Stimulated activated CD8-positive, alpha-beta memory T cell treated with anti-CD3 and anti-CD28 coated beads, Interleukin-12 subunit alpha, Interleukin-12 subunit beta, amount 100 ng/mL, for 24 hours (primary cell): ENCODE measurements around the gene CD38.
"Not testable (repeated sequence)": the region's sequence is repeated elsewhere in the genome, so short reads cannot be mapped to it uniquely, and the experiment has no call there.

Source experiments
- DNase-seq: peaks from one replicate; pipeline ENCODE4 v3.0.0-alpha.2; 2020; ENCODE audit errors: extremely low read depth

CD38 gene

DNA sequence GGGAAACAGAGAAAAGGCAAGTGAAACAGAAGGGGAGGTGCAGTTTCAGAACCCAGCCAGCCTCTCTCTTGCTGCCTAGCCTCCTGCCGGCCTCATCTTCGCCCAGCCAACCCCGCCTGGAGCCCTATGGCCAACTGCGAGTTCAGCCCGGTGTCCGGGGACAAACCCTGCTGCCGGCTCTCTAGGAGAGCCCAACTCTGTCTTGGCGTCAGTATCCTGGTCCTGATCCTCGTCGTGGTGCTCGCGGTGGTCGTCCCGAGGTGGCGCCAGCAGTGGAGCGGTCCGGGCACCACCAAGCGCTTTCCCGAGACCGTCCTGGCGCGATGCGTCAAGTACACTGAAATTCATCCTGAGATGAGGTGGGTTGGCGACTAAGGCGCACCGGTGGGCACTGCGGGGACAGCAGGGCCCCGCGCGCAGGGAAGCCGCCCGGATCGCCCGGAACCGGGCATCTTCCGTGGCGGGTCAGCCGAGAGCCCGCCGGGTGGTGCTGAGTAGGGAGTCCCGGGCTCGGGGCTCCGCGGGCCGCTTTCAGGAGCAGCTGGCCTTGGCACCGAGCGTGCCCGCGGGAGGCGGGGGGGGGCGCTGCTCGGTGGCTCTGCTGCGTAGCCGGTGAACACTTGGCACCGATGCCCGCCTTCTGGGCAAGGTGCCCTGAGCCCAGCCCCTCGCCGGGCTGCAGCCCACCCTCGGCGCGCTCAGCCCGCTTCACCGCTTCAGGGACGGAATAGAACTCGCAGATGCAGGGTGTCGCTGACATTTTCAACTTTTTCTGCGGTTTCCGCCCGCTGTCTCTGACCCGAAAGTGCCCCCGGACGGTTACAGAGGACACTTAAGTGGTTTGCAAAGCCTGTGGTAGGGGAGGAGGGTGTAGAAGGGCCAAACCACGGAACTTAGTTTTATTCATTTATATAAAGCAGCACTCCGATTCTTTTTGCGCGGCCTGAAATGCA, at the start of gene CD38:
CD38 (plus strand) TSS at position 40 of the 953 bp plus-strand sequence; CDS start at position 127, 87 bp downstream.
- no peak for DNase-seq

DNA sequence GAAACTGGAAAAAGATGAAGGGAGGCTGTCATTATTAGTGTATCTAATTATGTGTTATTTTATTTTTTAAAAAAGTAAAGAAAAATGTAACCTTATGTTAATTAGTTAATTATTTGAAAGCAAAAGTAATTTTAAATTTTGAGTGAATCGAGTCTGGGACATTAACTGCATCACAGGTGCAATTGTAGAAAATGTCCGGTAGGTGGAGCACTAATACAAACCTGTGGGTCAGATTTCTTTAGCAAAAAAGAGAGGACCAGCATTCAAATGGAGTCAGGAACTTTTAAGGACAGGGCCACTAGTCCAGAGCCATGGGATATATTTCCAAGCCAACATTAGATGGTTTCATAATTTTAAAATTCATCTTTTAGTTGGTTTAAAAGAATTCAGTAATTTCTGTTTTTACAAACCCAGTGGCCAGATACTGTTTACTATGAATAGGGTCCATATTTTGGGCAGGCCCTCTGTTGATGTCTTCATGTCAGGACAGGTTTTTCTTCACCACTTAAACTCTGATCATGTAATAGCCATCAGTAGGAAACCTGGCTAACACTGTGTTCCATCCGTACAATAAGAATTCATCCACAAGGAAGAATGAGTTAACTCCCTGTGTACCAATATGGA, 48.1 kb upstream of the CD38 start:
- no peak for DNase-seq

DNA sequence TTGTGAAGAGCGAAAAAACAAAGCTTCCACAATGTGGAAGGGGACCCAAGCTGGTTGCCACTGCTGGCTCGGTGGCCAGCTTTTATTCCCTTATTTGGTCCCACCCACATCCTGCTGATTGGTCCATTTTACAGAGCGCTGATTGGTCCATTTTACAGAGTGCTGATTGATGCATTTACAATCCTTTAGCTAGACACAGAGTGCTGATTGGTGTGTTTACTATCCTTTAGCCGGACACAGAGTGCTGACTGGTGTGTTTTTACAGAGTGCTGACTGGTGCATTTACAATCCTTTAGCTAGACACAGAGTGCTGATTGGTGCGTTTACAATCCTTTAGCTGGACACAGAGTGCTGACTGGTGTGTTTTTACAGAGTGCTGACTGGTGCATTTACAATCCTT, 45.1 kb upstream of the CD38 start:
- not testable (repeated sequence) for DNase-seq

DNA sequence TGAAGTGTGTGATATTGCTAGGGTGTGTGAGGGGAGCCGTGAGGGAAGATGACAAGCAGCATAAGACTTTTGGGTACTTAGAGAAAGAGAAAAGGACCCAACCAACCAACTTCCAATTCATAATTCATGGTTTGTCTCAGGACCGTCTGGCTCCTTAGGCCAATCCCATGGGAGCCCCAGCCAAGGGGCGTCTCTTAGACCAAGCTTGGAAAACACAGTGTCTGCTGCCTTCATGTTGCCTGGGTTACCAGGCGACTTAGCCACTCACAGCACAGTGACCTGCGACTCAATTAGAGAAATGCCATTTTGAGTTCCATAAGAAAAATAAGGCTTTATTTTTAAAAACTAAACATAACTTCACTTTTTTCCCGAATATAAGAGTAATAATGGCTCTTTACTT, 42.6 kb upstream of the CD38 start:
- DNase-seq = no peak

DNA sequence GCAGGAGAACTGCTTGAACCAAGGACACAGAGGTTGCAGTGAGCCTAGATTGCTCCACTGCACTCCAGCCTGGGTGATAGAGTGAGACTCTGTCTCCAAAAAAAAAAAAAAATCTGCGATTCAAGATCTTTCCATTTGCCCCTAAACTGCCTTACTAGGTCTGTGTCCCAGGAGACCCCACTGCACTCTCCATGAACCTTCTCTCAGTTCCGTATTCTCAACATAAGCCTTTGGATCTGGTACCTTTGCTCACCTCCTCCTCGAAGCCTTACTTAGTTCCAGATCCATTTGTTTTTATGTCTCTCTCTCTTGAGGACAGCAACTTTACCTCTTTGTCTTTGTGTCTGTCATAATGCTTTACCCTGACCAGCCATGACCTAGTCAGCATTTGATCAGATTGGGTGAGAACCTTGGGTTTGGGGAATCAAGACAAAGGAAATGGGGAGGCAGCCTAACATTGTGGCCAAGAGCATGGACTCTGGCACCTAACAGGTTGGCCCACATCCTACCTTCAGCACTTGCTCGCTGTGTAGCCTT, 41.5 kb upstream of the CD38 start:
- DNase-seq = no peak

DNA sequence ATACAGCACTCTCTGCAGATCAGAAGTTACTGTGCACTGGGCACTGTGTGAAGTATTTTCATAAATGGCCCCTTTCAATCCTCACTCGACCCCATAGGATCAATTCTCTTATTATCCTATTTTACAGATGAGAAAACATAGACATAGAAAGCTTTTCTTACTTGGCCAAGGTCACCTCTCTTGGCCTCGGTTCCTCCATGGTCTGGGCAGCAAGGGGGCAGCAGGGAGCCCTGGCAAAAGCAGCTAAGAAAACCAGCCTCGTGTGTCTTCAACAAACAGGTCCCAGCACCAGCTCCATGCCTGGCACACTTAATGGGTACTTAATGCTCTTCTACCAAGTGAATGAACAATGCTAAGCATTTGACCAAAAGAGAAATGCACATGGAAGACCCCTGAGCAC, 40.9 kb upstream of the CD38 start:
- DNase-seq = no peak

DNA sequence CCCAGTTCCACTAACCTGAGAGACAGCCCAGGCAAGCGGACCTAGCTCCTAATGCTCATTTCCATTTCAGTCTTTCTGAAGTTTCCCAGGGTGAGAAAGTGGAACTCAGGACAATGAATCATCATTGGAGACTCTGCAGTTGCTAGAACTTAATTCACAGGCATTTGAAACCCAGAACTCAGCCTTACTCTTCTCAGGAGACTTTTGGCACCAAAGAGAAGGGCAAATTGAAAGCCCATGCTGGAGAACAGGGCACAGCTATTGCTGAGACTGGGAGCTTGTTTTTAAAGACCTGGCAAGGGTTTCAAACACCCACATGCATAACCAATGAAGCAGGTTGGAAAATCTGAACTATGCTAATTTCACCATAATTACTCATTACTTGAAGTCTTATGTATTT, 39.3 kb upstream of the CD38 start:
- DNase-seq = no peak

DNA sequence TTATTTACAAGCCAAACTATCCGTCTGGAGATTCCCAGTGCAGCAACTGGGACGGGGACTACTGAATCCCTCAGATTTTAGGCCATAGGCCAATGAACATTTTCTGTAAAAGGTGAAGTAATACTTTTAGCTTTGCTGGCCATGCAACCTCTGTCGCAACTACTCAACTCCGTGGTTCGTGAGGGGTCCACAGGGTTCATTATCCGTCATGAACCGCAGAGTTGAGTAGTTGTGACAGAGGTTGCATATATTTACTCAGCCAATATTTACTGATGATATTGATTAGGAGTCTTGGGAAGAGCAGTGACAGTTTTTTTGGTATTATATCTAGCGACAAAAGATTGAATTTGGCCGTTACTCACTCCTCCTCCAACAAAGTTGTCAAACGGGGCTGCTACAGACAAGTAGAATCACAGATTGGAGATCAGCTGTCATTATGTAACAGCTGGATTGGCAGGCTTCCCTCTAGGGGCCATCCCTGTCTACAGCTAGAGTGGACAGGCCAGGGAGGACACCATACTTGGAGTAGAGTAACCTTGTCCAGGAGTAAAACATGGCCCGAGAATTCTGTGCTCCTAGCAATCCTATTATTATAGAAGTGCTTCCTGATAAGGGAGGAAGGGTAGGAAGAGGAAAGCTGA, 37.2 kb upstream of the CD38 start:
- DNase-seq = no peak

DNA sequence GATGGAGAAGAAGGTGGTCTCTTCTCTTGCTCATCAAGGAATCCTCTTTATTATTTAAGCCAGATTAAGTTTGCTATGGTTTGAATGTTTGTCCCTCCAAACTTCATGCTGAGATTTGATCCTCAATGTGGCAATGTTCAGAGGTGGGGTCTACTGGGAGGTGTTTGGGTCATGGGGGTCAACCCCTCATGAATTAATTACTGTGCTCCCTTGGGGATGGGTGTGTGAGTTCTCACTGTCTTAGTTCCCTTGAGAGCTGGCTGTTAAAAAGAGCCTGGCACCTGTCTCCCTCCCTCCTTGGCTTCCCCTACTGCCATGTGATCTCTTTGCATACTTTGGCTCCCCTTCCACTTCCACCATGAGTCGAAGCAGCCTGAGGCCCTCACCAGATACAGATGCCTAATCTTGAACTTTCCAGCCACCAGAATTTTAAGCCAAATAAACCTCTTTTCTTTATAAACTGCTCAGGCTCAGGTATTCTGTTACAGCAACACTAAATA, 36.0 kb upstream of the CD38 start:
- no peak for DNase-seq

DNA sequence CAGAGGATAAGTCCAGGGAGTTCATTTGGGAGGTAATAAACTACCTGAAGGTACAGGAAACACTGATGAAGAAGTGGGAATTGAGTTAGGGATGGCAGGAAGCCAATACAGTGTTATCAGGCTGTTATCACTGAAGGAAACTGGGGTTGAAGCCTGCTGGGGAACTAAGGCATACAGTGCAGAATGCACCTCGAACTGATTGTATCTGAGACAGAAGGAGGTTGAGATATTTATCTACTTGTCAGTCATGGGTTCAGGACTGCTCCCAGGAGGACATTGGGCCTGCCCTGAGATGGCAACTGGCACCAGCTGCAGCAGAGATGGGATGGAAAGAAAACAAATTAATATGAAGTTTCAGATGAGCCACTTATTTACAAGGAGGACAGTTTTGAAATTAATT, 35.5 kb upstream of the CD38 start:
- no peak for DNase-seq

DNA sequence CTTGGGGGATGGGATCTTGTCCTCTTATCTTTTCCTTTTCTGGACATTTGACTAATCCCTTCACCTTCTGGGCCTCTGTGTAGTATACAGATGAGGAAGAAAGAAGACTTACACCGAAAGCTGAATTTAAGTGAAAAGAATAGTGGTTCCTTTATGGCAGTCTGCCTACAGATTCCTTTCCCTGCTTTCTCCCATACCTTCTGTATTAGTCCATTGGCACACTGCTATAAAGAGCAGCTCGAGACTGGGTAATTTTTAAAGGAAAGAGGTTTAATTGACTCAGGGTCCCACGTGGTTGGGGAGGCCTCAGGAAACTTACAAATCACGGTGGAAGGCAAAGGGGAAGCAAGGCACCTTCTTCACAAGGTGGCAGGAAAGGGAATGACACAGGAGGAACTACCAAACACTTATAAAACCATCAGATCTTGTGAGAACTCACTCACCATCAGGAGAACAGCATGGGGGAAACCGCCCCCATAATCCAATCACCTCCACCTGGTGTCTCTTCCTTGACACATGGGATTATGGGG, 34.0 kb upstream of the CD38 start:
- no peak for DNase-seq

DNA sequence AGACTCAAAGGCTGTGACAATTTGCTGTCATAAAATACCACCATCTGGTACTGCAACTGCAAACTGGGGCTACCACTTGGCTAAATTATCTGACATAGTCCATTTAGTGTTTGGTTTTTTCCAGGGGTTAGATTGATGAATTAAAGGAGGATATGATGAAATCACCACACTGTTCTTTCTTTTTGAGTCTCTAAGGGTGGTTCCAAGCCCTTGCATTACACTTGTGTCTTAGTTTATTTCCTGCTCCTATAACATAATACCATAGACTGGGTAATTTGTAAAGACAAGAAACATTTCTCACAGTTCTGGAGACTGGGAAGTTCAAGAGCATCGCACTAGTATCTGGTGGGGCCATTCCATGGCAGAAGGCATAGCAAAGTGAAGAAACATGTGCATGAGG, 32.0 kb upstream of the CD38 start:
- DNase-seq = no peak

DNA sequence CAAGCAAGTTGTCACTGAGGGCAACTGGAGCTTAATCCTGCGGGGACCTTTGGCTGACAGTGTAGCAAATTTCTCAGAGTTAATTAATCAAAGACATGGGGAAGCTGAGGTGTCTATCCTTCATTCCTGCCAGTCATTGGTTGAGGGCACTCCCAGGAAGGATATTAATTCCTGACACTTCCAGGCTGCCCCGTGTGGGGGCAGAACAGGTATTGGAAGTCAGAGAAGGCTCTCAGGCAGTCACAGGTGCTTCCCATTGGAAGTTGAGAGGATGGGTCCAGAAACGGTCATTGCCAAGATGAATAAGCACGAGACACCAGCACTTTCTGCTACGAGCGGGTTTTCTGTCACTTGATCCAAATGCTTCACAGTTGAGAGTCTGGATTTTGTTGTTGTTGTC, 29.1 kb upstream of the CD38 start:
- DNase-seq = no peak

DNA sequence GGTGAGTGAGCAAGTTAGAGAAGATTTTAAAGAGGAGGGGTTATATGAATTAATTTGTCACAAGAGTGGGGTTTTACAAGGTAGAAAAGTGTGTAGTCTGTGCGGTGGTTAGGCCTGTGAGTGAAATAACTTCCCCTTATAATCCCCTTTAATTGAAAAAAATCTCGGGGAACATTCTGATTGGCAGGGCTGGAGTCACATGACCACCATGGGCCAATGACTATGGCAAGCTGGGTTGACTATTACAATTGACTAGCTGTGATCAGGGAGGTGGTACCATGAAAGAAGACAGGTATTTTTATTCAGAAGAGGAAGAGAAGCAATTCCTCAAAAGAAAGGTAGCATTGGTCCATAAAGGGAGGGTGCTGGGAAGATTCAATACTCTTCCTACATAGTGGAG, 27.0 kb upstream of the CD38 start:
- DNase-seq = no peak

DNA sequence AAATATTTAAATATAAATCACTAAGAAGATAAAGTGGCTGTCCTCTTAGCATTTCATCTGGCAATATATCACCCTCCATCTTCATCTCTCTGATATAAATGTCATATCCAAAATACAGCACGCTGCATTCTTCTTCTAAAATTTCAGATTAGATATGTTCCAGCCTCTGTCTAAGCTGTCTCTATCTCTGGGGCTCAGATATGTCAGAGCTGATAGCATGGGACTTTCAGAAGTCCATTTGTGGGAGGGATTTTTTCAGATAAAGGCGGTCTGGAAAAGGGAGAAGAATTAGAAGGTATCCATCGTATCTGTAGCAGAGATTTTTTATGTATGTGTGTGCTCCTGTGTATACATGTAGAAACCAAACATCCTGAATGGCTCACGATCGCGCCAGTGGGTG, 25.0 kb upstream of the CD38 start:
- no peak for DNase-seq

DNA sequence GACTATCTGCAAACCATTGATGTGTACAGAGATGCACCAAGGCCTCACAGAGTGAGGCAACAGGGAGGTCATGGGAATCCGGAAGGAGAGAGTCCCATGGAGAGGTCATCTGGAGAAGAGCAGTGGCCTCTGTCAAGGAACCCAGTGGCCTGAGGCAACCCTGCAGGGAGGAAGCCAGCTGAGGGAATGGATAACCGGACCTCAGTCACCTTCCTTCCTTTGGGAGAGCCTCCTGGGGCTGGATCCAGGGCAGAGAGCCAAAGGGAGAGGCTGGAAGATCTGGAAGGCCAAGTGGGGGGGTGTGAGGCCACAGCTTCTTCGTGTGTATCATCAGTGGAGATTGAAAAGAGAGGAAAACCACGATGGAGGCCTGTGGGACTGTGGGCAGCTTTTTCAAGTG, 24.3 kb upstream of the CD38 start:
- no peak for DNase-seq

DNA sequence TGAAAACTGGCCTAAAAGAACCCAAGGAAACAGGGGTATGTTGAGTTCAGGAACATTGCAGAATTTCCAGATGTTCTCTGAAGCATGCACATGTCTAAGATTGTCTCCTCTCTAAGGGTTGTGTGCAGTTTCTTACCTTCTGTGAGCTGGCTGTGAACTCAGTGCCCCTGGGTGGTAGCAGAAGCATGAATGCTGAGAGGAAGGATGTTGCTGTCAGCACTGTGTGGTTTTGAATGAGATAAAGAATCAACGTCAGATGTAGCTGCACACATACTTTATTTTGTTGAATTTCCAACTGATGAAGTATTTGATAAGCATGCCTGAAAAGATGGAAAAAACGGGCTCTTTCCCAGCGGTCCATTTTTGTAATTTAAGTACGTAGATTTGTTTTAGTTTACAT, 23.8 kb upstream of the CD38 start:
- DNase-seq = no peak

DNA sequence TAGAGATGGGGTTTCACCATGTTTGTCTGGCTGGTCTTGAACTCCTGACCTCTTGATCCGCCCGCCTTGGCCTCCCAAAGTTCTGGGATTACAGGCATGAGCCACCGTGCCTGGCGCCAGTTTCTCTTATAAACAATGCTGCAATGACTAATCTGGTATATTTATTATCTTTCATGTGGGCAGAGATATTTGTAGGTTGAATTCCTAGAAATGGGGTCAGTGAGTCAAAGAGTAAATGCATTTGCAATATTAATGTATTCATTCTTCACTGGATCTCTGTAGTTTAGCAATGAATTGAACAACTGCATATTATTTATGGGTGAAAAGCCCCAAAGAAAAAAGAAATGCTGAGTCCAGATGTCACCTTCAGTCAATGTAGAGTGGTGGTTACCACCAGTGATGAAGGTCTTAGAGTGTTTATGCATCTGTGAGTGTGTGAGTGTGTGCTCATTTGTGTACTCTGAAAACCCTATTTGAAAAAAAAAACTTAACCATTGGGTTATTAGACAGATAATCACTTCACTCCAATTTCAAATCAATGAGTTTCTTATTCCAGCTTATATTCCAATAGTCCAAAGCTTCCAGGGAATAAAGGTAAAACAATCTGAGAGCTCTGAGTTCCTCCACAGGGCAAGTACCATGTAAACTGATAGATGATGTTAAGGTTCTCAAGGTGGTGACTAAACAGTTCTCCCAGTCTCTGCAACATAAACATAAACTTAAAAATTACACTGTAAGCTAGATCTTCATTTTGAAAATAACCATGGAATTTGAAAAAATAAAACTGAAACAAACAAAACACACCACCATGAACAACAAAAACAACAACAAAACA, 22.6 kb upstream of the CD38 start:
- no peak for DNase-seq

DNA sequence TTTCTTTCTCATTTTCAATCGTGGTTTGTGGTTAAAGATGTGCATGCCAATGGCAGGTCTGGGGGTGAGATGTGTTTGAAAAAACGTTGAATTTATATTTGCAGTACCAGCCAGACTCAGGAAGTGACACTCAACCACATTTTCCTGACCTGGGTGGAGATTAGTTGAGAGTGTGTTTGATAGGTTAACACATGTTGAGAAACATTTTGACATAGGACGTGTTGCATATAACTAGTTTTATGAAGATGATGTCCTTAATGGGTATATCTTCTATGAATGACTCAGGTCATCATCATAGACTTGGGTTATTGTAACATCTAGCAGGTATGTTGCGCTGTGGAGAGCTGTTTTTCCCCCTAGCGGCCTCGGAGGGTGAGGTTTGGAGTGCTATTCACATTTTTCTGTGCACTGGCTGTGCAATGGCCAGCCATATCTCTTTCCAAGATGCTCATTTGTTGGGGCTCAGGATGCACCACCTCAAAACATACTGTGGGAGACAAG, 21.7 kb upstream of the CD38 start:
- DNase-seq = no peak

DNA sequence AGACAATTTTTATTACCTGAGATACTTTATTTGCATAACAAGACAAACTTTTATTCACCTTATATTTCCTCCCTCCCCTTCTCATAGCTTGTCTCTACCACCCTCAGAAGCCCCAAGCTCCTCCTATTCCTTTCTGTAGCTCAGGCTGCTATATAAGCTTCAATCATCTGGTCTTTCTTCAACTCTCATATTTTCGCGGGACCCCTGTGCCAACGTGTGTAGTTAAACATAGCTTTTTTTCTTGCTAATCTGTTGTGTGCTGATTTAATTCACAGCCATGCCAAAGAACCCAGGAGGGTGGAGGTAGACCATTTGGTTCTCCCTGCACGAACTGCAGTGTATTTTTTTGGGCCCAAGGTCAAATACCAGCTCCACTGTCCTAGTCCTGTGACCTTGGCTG, 21.1 kb upstream of the CD38 start:
- no peak for DNase-seq

DNA sequence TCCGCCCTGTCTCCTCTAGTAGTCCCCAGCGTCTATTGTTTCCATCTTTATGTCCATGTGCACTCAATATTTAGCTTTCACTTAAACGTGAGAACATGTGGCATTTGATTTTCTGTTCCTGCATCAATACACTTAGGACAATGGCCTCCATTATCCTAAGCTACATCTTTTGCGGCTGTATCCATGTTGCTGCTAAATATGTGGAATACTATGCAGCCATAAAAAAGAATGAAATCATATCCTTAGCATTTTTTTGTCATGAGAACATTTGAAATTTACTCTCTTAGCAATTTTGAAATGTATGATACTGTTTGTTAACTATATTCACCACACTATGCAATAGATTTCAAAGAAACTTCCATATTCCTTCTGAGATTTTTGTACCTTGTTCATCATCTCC, 19.8 kb upstream of the CD38 start:
- DNase-seq = no peak
